GM18526 (cell line): ENCODE results near the gene DISC1.

Experiments
- POLR2A ChIP-seq: IDR thresholded peaks from 3 replicates; pipeline ENCODE4 v1.6.1; 2011; ENCODE audit not compliant: insufficient read length; ENCODE audit errors: extremely low read depth

The DISC1 gene

DNA sequence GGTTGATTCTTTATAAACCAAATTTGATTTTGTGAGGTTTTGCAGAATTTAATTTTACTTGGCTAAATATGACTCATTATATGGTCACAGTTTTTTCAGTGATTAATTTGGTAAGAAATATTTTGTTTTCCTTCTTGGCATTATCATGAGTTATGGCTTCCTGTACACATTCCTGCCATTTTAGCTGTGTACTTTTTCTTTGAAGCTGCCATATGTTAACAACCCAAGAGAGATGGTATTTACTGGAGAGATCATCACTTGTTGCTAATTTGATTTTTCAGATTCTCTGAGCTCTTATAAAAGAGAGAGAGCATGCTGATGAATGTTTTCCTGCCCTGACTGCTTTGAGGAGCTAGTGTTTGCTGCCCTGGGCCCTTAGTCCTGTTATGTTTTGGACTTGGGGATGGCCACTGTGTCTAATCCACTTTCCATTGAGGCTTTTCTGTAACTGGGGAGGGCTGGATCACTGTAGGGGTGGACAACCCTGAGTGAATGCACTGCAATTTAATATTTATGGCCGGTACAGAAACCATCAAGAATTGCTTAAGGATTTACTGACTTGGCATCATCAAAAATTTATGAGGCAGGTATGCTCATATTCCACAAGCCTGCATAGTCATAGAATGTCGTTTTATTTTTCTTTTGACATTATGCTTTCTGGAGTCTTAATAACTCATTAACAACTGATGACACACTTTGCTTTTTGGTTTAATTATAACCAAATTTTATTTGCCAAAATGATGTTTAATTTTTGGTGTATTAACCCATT lies 200.9 kb downstream of the DISC1 start:
- TF ChIP-seq POLR2A, result no peak

DNA sequence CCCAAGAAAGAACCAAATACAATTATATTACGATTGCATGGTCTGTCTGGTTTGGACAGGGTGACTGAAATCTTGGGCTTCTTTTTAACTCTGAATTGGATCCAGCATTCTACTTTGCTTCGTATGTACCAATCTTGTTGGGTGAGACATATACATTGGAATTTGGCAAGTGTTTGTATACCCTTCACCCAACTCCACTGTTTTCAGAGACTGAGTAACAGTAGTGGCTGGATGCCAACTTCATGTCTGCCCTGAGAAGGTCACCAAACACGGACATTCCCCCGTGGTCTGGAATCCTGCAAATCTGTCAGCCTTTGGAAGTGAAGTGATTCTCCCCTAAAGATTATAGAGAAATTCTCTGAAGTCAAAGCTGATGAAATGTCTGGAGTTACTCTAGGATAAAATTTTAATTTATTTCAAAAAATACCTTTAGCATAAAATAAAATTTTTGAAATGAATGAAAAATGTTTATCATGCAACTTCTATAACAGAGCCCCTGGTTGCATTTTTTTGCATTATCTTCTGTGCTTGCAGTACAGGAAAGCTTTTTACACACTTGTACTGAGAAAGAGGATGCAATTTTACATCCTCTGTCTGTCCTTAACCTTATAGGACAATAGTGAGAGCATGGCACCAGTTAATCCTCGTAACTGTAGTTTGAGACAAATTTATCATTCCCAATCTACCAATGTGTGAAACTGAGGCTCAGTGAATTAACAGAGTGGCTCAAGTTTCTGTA lies 201.8 kb downstream of the DISC1 start:
- TF ChIP-seq POLR2A, result no peak

DNA sequence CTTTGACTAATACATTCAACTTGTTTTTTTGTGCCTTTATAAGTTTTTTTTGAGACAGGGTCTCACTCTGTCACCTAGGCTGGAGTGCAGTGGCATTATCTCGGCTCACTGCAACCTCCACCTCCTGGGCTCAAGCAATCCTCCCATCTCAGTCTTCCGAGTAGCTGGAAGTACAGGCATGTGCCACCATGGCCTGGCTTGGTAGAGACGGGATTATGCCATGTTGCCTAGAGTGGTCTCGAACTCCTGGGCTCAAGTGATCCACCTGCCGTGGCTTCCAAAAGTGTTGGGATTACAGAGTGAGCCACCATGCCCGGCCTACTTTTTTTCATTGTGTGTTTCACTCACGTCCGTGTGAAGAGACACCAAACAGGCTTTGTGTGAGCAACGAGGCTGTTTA lies 202.7 kb downstream of the DISC1 start:
- TF ChIP-seq POLR2A, result no peak

DNA sequence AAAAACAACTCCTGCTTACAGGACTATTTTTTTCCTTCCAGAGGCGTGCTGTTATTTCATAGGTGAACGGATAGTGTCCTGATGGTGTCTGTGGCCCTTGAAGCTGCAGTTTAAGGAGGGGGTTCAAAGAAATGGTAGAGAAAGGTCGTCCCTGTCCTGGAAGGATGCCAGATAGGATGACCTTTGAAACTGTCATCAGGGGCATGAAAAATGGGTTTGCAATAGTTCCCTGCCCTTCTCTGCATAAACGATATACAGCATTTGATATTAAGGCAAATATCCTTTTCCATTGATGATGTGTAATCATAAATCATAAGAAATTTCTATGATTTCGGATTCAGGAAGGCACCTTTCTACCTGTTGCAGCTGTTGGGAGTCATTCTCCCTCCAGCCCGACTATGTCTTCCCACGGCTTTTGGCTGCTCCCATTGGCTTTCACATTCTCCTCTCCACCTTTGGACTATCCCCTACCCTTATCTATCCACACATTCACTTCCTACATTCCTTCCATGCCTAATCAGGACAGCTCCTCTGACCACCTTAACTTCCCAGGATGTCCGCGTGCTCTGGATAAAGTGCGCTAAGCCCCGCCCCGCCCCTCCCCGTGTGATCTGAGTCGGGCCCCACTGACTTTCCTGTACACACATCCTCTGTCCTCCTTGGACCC lies 209.8 kb downstream of the DISC1 start:
- no peak for TF ChIP-seq POLR2A

DNA sequence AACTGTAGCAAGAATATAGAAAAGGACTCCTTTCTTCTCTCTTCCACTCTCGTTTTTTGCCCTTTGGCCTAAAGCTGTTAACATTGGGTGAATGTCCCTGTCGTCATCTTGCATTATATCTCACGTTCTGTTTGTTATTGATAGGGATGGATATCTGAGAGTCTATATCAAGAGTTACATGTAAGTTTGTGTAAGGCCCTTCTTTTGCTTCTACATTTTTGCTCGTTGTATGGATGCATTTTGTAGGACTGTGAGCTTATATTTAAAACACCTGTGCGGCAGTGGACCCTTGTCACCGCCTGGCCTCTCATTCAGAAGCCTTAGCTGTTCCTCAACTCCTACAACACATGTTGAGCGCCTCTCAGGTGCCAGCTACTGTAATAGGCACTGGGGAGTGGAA lies 211.9 kb downstream of the DISC1 start:
- no peak for TF ChIP-seq POLR2A

DNA sequence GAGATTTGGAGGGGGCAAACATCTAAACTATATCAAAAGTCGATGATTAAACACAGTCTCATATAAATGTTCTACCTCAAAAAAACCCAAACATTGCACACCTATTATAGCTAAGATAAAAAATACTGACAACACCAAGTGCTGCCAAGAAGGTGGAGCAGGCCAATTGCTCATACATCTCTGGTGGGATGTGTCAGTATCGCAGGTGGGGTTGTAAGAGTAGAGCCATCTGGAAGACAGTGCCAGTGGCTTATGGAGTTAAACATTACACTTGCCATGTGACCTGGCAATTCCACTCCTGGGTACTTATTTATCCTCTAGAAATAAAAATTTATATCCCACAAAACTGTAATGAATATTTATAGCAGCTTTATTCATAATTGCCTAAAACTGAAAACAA lies 213.4 kb downstream of the DISC1 start:
- TF ChIP-seq POLR2A, result no peak

DNA sequence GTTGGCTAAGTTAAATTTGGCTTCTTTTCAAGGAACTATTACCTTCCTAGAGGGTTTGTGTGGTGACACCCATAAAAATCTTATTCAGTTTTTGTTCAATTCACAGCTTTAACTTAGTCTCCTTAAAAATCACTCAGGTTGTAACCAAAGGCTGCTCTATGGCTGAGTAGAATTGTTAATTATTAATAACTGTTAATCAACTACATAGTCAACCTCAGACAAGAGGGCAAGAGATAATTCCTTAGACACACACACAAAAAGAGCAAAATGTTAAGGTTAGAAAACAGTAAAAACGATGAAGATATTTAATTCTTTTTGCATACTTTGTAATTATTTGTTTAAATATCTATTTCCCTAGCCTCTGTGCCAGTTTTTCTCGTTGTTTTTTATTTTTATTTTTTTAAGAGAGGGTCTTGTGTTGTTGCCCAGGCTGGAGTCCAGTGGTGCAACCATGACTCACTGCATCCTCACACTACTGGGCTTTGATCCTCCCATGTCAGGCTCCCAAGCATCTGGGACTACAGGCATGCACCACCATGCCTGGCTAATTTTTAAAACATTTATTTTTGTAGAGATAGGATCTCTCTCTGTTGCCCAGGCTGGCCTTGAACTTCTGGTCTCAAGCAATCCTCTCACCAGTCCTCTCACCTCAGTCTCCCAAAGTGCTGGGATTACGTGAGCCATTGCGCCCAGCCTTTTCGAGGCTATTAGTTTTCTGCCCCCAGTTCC lies 215.2 kb downstream of the DISC1 start:
- TF ChIP-seq POLR2A, result no peak

DNA sequence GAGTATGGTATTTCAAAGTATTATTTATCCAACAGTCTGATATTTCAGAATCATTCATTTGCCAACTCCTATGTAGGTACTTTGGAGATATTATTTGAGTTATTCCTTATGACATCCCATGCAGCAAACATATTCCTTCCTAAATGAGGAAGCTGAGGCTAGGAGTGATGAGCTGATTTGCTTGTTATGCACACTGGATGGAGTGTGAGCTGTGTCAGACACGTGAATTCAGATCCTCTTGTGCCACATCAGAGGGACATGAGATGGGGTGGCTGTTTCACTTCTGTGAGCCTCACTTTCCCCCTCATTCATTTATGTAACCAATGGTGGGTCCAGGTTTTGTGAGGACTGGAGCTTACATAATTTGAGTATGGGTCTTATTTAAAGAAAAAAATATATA lies 215.9 kb downstream of the DISC1 start:
- no peak for TF ChIP-seq POLR2A

DNA sequence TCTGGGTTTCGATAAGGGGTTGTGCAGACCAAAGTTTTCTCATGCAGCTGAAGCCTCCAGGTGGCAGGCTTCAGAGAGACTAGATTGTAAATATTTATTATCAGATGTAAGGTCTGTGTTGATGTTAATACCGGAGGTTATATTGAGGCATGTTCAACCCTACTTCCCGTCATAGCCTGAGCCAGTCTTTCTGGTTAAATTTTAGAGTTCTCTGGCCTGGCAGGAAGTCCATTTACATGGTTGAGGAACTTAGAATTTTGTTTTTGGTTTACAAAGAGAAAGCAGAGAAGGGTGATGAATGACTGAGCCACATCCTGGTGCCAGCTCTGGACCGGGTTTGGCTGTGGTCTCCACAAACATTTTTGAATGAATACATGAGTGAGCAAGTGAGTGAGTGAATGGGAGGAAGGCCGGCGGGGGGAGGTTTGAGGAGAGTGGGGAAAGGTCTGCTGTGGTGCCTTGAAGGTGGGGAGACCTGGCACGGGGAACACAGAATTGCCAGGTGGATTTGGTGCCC lies 218.5 kb downstream of the DISC1 start:
- TF ChIP-seq POLR2A, result no peak

DNA sequence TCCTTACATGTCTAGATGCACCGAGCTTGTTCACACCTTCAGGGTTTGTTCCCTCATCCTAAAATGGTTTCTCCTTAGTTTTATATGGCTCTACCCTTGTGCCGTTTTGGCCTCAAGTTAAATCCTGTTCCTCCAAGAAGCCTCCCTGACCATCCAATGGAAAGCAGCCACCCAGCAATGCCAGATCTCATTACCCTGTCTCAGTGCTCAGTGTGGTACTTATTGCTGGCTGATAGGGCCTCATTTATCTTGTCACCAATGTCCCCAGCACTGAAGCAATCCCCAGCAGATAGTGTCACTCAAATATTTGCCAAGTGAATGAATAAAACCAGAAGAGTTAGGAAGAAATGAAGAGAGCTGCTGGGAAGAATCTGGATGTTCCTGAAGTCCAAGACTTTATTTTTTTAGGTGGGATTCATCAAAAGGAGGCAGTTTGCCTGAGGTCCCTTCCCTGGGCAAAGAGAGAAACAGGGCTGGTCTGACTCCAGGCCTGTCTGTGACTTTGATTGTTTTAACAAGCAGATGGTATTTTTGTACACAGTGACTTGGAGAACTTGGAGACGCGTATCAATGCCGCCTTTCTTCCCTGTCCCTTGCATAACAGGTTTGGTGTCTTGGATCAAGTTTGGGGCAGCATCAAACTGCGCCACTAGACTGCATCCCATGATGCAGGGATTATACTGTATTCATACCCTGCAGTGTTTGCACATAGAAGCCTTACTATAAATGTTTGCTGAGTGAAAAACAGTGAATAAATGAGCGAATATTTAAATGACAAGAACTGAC lies 221.2 kb downstream of the DISC1 start:
- TF ChIP-seq POLR2A, result no peak

DNA sequence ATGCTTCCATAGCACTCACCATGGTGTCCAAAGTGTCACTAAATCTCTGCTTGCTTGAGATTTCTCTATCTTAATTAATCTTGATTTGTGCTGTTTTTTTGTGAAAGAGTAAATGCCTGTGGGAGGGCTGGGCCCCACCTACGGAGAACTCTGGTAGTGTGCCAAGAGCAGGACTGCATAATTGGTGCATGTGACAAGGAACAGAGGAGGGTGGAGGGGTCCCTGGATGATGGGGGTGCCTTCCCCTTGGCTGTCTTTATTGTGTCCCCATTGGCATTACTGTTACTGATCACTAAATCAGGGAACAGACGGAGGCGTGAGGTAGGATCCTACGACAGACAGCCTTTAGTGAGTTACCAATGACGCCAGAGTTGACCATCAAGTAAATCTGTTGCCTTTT lies 223.4 kb downstream of the DISC1 start:
- TF ChIP-seq POLR2A, result no peak

DNA sequence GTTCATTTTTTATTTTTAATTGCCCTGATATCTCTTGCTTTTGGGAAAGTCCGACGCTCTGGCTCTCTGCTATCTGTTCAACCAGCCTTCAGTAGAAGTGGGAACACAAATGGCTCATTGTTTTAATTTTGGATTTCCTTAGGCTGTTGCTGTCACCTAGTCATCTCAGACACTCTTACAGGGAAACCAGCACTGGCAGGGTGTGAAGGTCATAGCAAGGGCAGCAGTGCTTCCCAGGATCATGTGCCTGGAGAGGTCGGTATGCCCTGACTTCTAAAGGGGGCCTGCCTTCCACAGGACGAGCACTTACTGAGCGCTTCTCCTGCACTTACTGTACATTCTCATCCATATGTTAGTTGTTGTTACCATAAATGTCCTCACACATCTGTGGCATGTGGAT lies 224.2 kb downstream of the DISC1 start:
- TF ChIP-seq POLR2A, result no peak

DNA sequence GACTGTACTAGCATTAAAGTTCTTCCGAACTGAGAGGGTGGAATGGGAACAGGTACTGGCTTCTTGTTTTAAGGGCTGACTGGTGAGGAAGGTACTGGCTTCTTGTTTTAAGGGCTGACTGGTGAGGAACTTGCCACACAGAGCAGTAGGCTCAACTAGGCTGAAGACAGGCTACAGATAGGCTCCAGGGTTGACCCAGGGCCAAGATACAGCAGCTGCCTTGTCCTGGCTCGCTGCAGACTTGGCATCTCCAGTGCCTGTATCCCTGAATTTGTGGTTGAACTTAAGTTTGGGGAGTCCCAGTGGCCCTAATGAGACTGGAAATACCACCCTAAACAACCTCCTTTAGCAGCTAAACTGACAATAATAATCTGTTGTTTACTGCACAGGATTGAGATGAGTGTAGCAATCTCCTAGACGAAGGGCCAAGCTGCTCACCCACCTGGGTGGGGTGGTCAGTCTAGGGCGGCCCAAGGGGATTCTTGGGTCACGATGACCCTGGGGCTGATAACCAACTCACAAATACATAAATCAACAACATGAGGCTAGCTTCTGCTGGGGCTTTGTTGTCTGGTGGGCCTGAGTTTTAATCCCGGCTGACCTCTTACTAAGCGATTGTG lies 227.1 kb downstream of the DISC1 start:
- no peak for TF ChIP-seq POLR2A

DNA sequence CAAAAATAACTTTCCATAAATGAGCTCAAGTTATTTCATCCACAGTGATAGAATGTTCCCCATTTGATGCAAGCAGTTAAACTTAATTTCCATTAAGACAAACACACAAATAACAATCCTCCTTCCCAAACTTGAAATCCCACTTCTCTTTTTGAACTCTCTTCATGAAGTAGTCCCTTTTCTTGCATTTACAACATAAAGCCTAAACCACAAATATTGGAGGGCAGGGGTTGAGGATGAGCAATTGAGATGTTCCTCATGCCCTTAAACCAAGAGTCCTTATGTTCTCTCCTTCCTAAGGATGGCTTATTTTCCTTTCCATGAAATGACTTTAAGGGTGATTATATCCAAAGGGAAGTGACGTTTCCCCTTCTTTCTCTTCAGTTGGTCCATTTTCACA lies 228.8 kb downstream of the DISC1 start:
- no peak for TF ChIP-seq POLR2A
